Cardiac septum (tissue), 1 donor: Measurements from ENCODE around the gene GLB1L. TPM values are rescaled to one million over a fixed set of nuclear protein-coding genes. Genes with fewer than 3 reads are reported as not detected.
"Not testable (repeated sequence)": the region's sequence is repeated elsewhere in the genome, so short reads cannot be mapped to it uniquely, and the experiment has no call there.

Experiments used
- DNase-seq: peaks from one replicate; pipeline ENCODE4 v3.0.0-alpha.2; 2020; ENCODE audit warnings: low spot score
- intact Hi-C: fragments of 100-400 bp; cut with DNase I; formaldehyde crosslinking; loops from one replicate; pipeline ENCODE4 v1.14.0; 2022
- long read RNA-seq: library from polyadenylated mRNA; unstranded; transcript quantifications from one replicate; pipeline ENCODE4 v2.0.0, GENCODE V29; 2021
- total RNA-seq: library from RNA; stranded (reverse); fragmentation: NEBNext Ultra II Directional; extraction: Animal tissue kit (Norgen Biotek cat#: 25700); gene quantifications from one replicate; pipeline ENCODE4 v1.2.1, GENCODE V29; 2021
- donor health status: DM: no; HTN: no; CAD: no.

GLB1L gene
- 2.0 TPM for total RNA-seq
- long read RNA-seq, partial matches to known transcripts, result 0 of 2 reads
- long read RNA-seq, other reads (novel, unspliced or antisense), result 0 of 2 reads

- DNase-seq, result peak; percentile 98
- intact Hi-C loops, result loop anchor here (1.0 to 5.0 kb wide), 3 partner anchors 17 to 47 kb away; partner anchors contain the start of genes ANKZF1, ATG9A and ZFAND2B
These were observed at the start of gene GLB1L, which contains the start of gene STK16 for GRCh38 chr2:219245148-219245898. Gene GLB1L (minus strand): TSS chr2:219245444. CDS start chr2:219243573, 1,871 bp downstream. Gene STK16 (plus strand): TSS chr2:219245479. CDS start chr2:219246000, 521 bp downstream.

GRCh38 chr2:219294356-219295351 lies 49.4 kb upstream of the GLB1L start:
- peak; percentile 97 for DNase-seq
- intact Hi-C loops, result loop anchor here (1.0 to 5.0 kb wide), 5 partner anchors 17 to 134 kb away; partner anchors contain the start of genes ANKZF1, ATG9A, CNPPD1 and GLB1L

- peak; percentile 17 for DNase-seq
- intact Hi-C loops, result loop anchor here (1.0 to 5.0 kb wide), 3 partner anchors 16 to 117 kb away; partner anchors contain the start of genes CNPPD1, GLB1L and STK16
These were observed 48.5 kb upstream of the GLB1L start for GRCh38 chr2:219293736-219294231.

GRCh38 chr2:219292616-219293015 lies 47.4 kb upstream of the GLB1L start:
- intact Hi-C loops, result loop anchor here (5.0 kb wide), 1 partner anchor 45 kb away; the partner anchor contains the start of genes GLB1L and STK16
- no peak for DNase-seq

GRCh38 chr2:219291910-219292490 lies 46.8 kb upstream of the GLB1L start:
- intact Hi-C loops, result loop anchor here (5.0 kb wide), 1 partner anchor 45 kb away; the partner anchor contains the start of genes GLB1L and STK16
- no peak for DNase-seq

GRCh38 chr2:219291394-219291793 lies 46.1 kb upstream of the GLB1L start:
- intact Hi-C loops, result loop anchor here (5.0 kb wide), 1 partner anchor 44 kb away; the partner anchor contains the start of genes GLB1L and STK16

GRCh38 chr2:219290381-219291171 lies 45.3 kb upstream of the GLB1L start:
- intact Hi-C loops, result loop anchor here (5.0 kb wide), 1 partner anchor 43 kb away; the partner anchor contains the start of genes GLB1L and STK16
- DNase-seq, result peak; percentile 66

More at GRCh38 chr2:219291394-219291793, 46.1 kb upstream of the GLB1L start:
- DNase-seq, result no peak

- intact Hi-C loops, result loop anchor here (5.0 kb wide), 1 partner anchor 42 kb away; the partner anchor contains the start of genes GLB1L and STK16
- DNase-seq, result peak; percentile 79
These were observed 44.5 kb upstream of the GLB1L start for GRCh38 chr2:219289537-219290361.

GRCh38 chr2:219289195-219289536 lies 43.9 kb upstream of the GLB1L start:
- peak; percentile 29 for DNase-seq
- intact Hi-C loops, result no loop called here

GRCh38 chr2:219287580-219288265 lies 42.5 kb upstream of the GLB1L start:
- DNase-seq, result peak; percentile 55
- intact Hi-C loops, result no loop called here

- intact Hi-C loops, DNase-seq: not testable (repeated sequence)
These were observed 41.8 kb upstream of the GLB1L start for GRCh38 chr2:219287116-219287440.

GRCh38 chr2:219286436-219287115 lies 41.3 kb upstream of the GLB1L start:
- intact Hi-C loops, result no loop called here
- DNase-seq, result peak; percentile 74

- intact Hi-C loops, result no loop called here
- peak; percentile 69 for DNase-seq
These were observed 40.7 kb upstream of the GLB1L start for GRCh38 chr2:219285894-219286425.

- no peak for DNase-seq
- intact Hi-C loops, result no loop called here
These were observed 40.1 kb upstream of the GLB1L start for GRCh38 chr2:219285373-219285735.

- DNase-seq, result no peak
- intact Hi-C loops, result loop anchor here (5.0 kb wide), 1 partner anchor 103 kb away; the partner anchor contains the start of gene DNPEP
These were observed 39.5 kb upstream of the GLB1L start for GRCh38 chr2:219284501-219285372.
